K562 (cell line): ENCODE results near the gene PACSIN2. TPM values are rescaled to one million over a fixed set of nuclear protein-coding genes. Genes with fewer than 3 reads are reported as not detected.

Experiments used
- ATAC-seq: fragments of 200-7000 bp; cut with Tn5 transposase; 3 replicates; pipeline ENCODE4 v1.9.1; 2020; ENCODE audit warnings: moderate library complexity
- BruUV-seq: library from RNA; stranded (reverse); fragments of 400-500 nt; replicated peaks from 2 replicates; lab custom pipeline; 2021; lab: Mats Ljungman, UMichigan
- CTCF ChIA-PET: fragments of 300-600 bp; formaldehyde crosslinking; extraction: SDS; loops from one replicate; lab custom pipeline; 2021; ENCODE audit warnings: low intra/inter-chr PET ratio; lab: Yijun Ruan, JAX
- POLR2A ChIA-PET: fragments of 300-600, 350-650 bp; sonication (Branson Sonifier 250); formaldehyde crosslinking; extraction: SDS; loops from one replicate; lab custom pipeline; 2021; ENCODE audit warnings: antibody characterized with exemption, inconsistent platforms; lab: Yijun Ruan, JAX
- DNase-seq, 4 experiments: peaks; one replicate each; pipeline versions ENCODE4 v3.0.0 to v3.0.0-alpha.2; 2011 to 2018; ENCODE audit warnings: low spot score in 3 of 4, mixed read lengths in 3 of 4; ENCODE audit errors: extremely low read depth in 1 of 4
- FAIRE-seq: peaks from 2 replicates; lab custom pipeline; 2011; peaks lifted over from hg19 to GRCh38; lab: Jason Lieb, UNC
- H2AFZ ChIP-seq: 2 replicates; pipeline ENCODE4 v1.6.0; 2011; ENCODE audit warnings: low read depth, low read length, control low read depth, inconsistent platforms
- H3K27ac ChIP-seq: fragments of 200-600 bp; 3 replicates; pipeline ENCODE4 v1.8.0; 2011; ENCODE audit warnings: low read depth, mild to moderate bottlenecking, control low read depth, inconsistent platforms, low read length, moderate library complexity, mixed read lengths; ENCODE audit errors: extremely low read depth
- H3K27me3 ChIP-seq, 2 experiments: fragments of 300-600 bp in 1 of 2; 2 replicates in 1 of 2; 3 replicates in 1 of 2; pipeline versions ENCODE4 v1.6.0 to v1.8.0; 2011; ENCODE audit warnings: inconsistent platforms in 2 of 2, low read length in 2 of 2, mild to moderate bottlenecking in 1 of 2, mixed read lengths in 1 of 2, moderate library complexity in 1 of 2; ENCODE audit not compliant: control insufficient read depth in 2 of 2, insufficient read depth in 2 of 2
- H3K36me3 ChIP-seq: fragments of 300-600 bp; 3 replicates; pipeline ENCODE4 v1.8.0; 2011; ENCODE audit warnings: mild to moderate bottlenecking, low read length, inconsistent platforms; ENCODE audit not compliant: control insufficient read depth, insufficient read depth
- H3K4me1 ChIP-seq, 2 experiments: fragments of 200-600 bp in 1 of 2; replicated peaks in 1 of 2; 2 replicates in 1 of 2; 3 replicates in 1 of 2; pipeline versions ENCODE4 v1.5.1 to v1.8.0; 2011; ENCODE audit warnings: inconsistent platforms in 2 of 2, low read length in 2 of 2, mild to moderate bottlenecking in 1 of 2, mixed read lengths in 1 of 2, moderate library complexity in 1 of 2; ENCODE audit not compliant: control insufficient read depth in 2 of 2, insufficient read depth in 2 of 2
- H3K4me2 ChIP-seq: 2 replicates; pipeline ENCODE4 v1.6.1; 2011; ENCODE audit warnings: low read length, control low read depth, inconsistent platforms, mixed read lengths; ENCODE audit not compliant: insufficient read depth
- H3K4me3 ChIP-seq: fragments of 200-600 bp; sonication (generic), shearing (Covaris generic); 2 replicates; pipeline ENCODE4 v1.5.1; 2016; ENCODE audit warnings: control low read depth, inconsistent platforms
- H3K79me2 ChIP-seq: fragments of 200-600 bp; 3 replicates; pipeline ENCODE4 v1.8.0; 2011; ENCODE audit warnings: low read length, inconsistent platforms; ENCODE audit not compliant: control insufficient read depth, insufficient read depth
- H3K9ac ChIP-seq, 2 experiments: 2 replicates each; pipeline versions ENCODE4 v1.6.0 to v1.6.1; 2011; ENCODE audit warnings: low read depth in 2 of 2, low read length in 2 of 2, control low read depth in 1 of 2, inconsistent platforms in 1 of 2, mild to moderate bottlenecking in 1 of 2, mixed read lengths in 1 of 2; ENCODE audit not compliant: insufficient read depth in 1 of 2
- H3K9me1 ChIP-seq: one replicate; pipeline ENCODE4 v1.6.0; 2011; ENCODE audit warnings: inconsistent platforms, mild to moderate bottlenecking, low read length, moderate library complexity; ENCODE audit not compliant: control insufficient read depth, insufficient read depth
- H3K9me3 ChIP-seq: replicated peaks from 2 replicates; pipeline ENCODE4 v1.5.1; 2011; ENCODE audit warnings: low read depth, low read length, inconsistent platforms; ENCODE audit not compliant: control insufficient read depth, insufficient read depth
- H4K20me1 ChIP-seq: replicated peaks from 2 replicates; pipeline ENCODE4 v1.6.1; 2011; ENCODE audit warnings: low read length, inconsistent platforms, mixed read lengths; ENCODE audit not compliant: control insufficient read depth, insufficient read depth
- FOXA3 ChIP-seq, 2 experiments: fragments of 450-650 bp in 1 of 2; sonication (generic) in 1 of 2; formaldehyde crosslinking; IDR thresholded peaks in 1 of 2; conservative IDR thresholded peaks in 1 of 2; 2 replicates each; pipeline versions ENCODE4 v1.4.0 to v1.8.0; 2020 to 2022; ENCODE audit warnings: mild to moderate bottlenecking in 2 of 2, missing genetic modification reagents in 1 of 2
- RBM25 ChIP-seq: fragments of 200-400 bp; formaldehyde crosslinking; IDR thresholded peaks from 2 replicates; pipeline ENCODE4 v1.6.1; 2018; ENCODE audit warnings: low read length, low read depth, moderate library complexity; ENCODE audit not compliant: severe bottlenecking
- SIRT6 ChIP-seq: IDR thresholded peaks from one replicate; pipeline ENCODE4 v1.6.1; 2012; ENCODE audit warnings: low read depth, mild to moderate bottlenecking, control low read depth, inconsistent platforms, low read length, moderate library complexity
- WHSC1 ChIP-seq: IDR thresholded peaks from one replicate; pipeline ENCODE4 v1.6.1; 2012; ENCODE audit warnings: low read length, control low read depth, inconsistent platforms
- ZBTB12 ChIP-seq: fragments of 250-450 bp; sonication (Bioruptor Pico); IDR thresholded peaks from 2 replicates; pipeline ENCODE4 v1.4.0; 2020
- ZNF121 ChIP-seq: sonication (generic); formaldehyde crosslinking; conservative IDR thresholded peaks from 2 replicates; pipeline ENCODE4 v1.8.0; 2022; ENCODE audit warnings: missing genetic modification reagents
- in situ Hi-C: fragments of 300-500 bp; cut with MboI; formaldehyde crosslinking; loops from 4 replicates; pipeline ENCODE4 v1.15.0; 2018; ENCODE audit warnings: inconsistent platforms, mixed read lengths
- intact Hi-C: fragments of 100-400 bp; cut with micrococcal nuclease; formaldehyde crosslinking; loops from 2 replicates; pipeline ENCODE4 v1.14.2; 2022
- polyA plus RNA-seq, 8 experiments: library from polyadenylated mRNA; depleted of rRNA in 4 of 8; stranded (reverse) in 5 of 8; unstranded in 3 of 8; fragments of >200 nt; fragmentation: Nextera tagmentation in 2 of 8; fragmentation: Illumina TruSeq in 1 of 8; extraction: Ambion mirVana in 2 of 8; extraction: Trizol in 1 of 8; gene quantifications; 2 replicates each; pipeline versions ENCODE4 v1.2.1 to v1.2.3, GENCODE V29; 2011 to 2014; ENCODE audit warnings: inconsistent platforms in 1 of 8, missing spikeins in 1 of 8
- total RNA-seq, 7 experiments: library from RNA; depleted of rRNA in 6 of 7; stranded (reverse); fragments of >200 nt in 6 of 7; fragmentation: Illumina TruSeq in 2 of 7; extraction: Trizol in 2 of 7; gene quantifications; 2 replicates each; pipeline versions ENCODE4 v1.2.1 to v1.2.3, GENCODE V29; 2011 to 2021; ENCODE audit warnings: low replicate concordance in 1 of 7

Gene PACSIN2
- total and polyA plus RNA-seq, 9 of the 15 experiments (the other 6 are each of a cell fraction or from before 2014, with no cell fraction given): 0.45 to 45.1 (median 23.9) TPM

- TF ChIP-seq WHSC1 (no peak), ZBTB12 (CRISPR knock-in tag) (no peak)
These were observed 30.6 kb downstream of the PACSIN2 start (continued) for GRCh38 chr22:42984397-42984796.

- TF ChIP-seq FOXA3 (CRISPR knock-in tag; conservative IDR thresholded peaks at IDR 0.05 in 1 of 2, IDR thresholded peaks at IDR 0.05 in 1 of 2) (no peak), SIRT6 (no peak), RBM25 (peak; percentile 34), ZNF121 (CRISPR knock-in tag) (peak; percentile 40)
- Histone ChIP-seq H3K4me1 (peaks cover 4 to 14% of the 10 kb centered on the region in 2 experiments; a peak in 4 of 5 replicates), H3K27me3 (no peaks in the 10 kb centered on the region), H3K9ac (no peak overlapping the region), H3K27ac (no peak overlapping the region), H3K79me2 (peaks cover 17% of the 10 kb centered on the region; the same call in 2 of the 3 replicates), H3K4me3 (no peak overlapping the region), H3K9me3 (no peaks in the 10 kb centered on the region), H4K20me1 (peaks cover 18% of the 10 kb centered on the region), H3K4me2 (no peak overlapping the region), H3K36me3 (no peaks in the 10 kb centered on the region), H3K9me1 (no peaks in the 10 kb centered on the region), H2AFZ (no peak overlapping the region)
- FAIRE-seq (no peak), DNase-seq (no peak), ATAC-seq (no peak)
- BruUV-seq: no TSS peak
- ChIA-PET CTCF (no interaction called here), POLR2A (no interaction called here)
- in situ Hi-C loops (no loop called here), intact Hi-C loops (no loop called here)
These were observed 31.5 kb downstream of the PACSIN2 start for GRCh38 chr22:42983470-42983869.
